Left cardiac atrium (tissue), 4 donors: ENCODE measurements around the gene ENGASE. TPM values are rescaled to one million over a fixed set of nuclear protein-coding genes. Genes with fewer than 3 reads are reported as not detected.

ENCODE experiments used
- ATAC-seq, 2 donors: fragments of 200-7000 bp; cut with Tn5 transposase; one replicate each; pipeline ENCODE4 v1.9.1; 2020; ENCODE audit warnings: mild to moderate bottlenecking in 2 of 2, moderate library complexity in 2 of 2
- DNase-seq: peaks from one replicate; pipeline ENCODE4 v3.0.0-alpha.2; 2020
- intact Hi-C, 2 donors: fragments of 100-400 bp; cut with DNase I; formaldehyde crosslinking; loops; one replicate each; pipeline versions ENCODE4 v1.14.1 to v1.15.1; 2022 to 2023
- total RNA-seq, 2 donors: library from RNA; stranded (reverse); fragmentation: NEBNext Ultra II Directional; extraction: Animal tissue kit (Norgen Biotek cat#: 25700); gene quantifications; one replicate each; pipeline ENCODE4 v1.2.1, GENCODE V29; 2021
- donor health status: DM: no; HTN: yes; CAD: no.
- donor health status: DM: no; HTN: yes; CAD: no; lungs with severe emphysema.
- donor health status: DM: yes; HTN: yes; CAD: no.
- donor health status: Dilated cardiomyopathy.

Gene ENGASE
- total RNA-seq, 2 donors from 2014 or later, result 34.5 to 47.5 TPM

- DNase-seq, result no peak
- ATAC-seq, result no peak
- intact Hi-C loops, result no loop called here
Observed at GRCh38 chr17:79036181-79036580, 38.4 kb upstream of the ENGASE start.

DNA sequence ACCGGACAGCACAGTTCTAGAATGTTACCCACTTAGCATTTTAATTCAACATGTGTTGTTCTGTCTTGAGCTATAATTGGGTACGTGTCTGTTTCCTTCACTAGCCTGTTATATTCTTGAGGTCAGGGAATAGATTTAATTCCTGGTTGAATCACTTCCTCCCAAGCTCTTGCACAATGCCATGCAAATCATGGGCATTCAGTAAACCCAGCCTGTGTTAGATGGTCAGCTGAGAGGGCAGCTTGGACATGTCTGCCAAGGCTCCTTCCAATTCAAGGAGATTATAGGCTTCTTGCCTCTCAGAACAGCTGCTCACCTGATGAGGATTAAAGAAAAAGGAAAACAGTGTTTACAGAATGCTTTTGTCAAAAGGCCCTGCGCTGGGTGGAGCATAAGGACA is 38.0 kb upstream of the ENGASE start:
- DNase-seq, result no peak
- ATAC-seq, result peak; percentile 34 to 57
- intact Hi-C loops, result no loop called here

GRCh38 chr17:79038545-79039135 is 36.0 kb upstream of the ENGASE start:
- intact Hi-C loops, result no loop called here
- DNase-seq (peak; percentile 80), ATAC-seq (peak; percentile 67 to 75)

GRCh38 chr17:79039171-79039570 is 35.5 kb upstream of the ENGASE start:
- ATAC-seq, result no peak
- DNase-seq, result no peak
- intact Hi-C loops, result no loop called here

DNA sequence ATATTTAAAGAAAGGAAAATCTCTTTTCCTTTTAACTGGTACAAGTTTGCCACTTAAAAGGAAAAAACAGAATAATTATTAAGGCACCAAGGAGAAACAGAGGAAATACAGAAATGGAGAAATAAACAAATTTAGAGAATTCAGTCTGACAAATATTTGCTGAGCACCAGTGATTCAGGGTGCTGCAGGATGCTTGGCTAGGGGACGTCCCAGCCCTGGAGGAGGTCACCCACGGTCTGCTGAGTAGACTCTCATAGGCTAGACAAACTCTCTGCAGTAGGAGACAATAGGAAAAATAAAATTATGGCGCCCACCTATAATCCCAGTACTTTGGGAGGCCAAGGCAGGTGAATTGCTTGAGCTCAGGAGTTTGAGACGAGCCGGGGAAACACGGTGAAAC is 34.7 kb upstream of the ENGASE start:
- no peak for ATAC-seq
- DNase-seq, result no peak
- intact Hi-C loops, result no loop called here

- no peak for ATAC-seq
- intact Hi-C loops, result no loop called here
- no peak for DNase-seq
Observed at GRCh38 chr17:79041041-79041570, 33.5 kb upstream of the ENGASE start.

DNA sequence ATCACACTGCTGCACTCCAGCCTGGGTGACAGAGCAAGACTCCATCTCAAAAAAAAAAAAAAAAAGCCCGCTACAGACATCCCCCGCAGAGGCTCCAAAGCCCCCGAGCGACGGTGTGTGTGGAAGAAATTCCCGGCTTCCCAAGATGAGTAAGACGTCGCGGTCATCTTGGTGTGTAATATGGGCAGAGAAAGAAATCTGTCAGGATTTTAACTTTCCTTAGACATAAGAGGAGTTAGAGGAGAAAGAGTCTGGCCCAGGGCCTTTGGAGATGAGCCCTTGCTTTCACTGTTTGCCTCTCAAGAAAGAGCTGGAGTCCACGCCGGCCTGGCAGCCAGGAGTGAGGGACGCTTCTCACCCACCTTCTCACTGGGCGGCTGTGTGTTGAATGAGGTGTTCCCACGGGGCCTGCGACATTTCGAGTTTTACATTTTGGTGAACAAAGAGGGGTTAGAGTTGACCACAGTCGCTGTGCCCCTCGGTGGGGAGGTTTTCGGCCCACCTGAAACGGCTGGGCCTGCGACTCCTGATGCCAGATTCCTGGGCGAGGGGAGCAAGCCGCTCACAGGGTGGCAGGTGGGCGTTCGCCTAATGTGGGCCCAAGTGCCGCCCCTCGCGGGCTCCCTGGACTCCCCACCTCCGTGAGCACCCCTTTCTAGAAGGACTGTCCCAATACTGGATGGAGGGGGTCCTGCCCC is 32.8 kb upstream of the ENGASE start:
- DNase-seq (no peak), ATAC-seq (no peak)
- intact Hi-C loops, result no loop called here

- intact Hi-C loops, result no loop called here
- DNase-seq (peak; percentile 76), ATAC-seq (peak; percentile 21 to 25)
Observed at GRCh38 chr17:79042421-79043190, 32.0 kb upstream of the ENGASE start.

DNA sequence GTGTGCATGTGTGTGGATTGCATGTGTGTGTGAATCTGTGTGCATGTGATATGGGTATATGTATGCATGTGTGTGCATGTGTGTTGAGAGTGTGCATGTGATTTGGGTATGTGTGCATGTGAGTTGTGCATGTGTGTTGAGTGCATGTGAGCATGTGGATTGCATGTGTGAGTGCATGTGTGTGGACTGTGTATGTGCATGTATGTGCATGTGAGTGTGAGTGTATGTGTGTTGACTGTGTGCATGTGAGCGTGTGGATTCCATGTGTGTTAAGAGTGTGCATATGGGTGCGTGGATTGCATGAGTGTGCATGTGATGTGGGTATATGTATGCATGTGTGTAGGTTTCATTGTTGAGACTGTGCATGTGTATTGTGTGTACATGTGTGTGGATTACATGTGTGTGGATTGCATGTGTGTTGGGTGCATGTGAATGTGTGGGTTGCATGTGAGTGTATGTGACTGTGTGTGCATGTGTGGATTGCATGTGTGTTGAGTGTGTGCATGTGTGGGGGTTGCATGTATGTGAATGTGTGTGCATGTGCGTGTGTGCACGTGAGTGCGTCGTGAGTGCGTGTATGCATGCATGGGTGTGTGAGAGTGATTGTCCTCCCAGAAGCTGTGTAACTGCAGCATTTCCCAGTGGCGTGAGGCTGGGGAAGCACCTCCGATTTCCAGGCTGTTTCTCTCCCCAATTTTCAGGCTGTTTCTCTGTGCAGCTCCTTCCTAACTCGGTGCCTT is 31.3 kb upstream of the ENGASE start:
- no peak for ATAC-seq
- no peak for DNase-seq
- intact Hi-C loops, result no loop called here

GRCh38 chr17:79043931-79044320 is 30.7 kb upstream of the ENGASE start:
- ATAC-seq, result no peak
- no peak for DNase-seq
- intact Hi-C loops, result no loop called here

DNA sequence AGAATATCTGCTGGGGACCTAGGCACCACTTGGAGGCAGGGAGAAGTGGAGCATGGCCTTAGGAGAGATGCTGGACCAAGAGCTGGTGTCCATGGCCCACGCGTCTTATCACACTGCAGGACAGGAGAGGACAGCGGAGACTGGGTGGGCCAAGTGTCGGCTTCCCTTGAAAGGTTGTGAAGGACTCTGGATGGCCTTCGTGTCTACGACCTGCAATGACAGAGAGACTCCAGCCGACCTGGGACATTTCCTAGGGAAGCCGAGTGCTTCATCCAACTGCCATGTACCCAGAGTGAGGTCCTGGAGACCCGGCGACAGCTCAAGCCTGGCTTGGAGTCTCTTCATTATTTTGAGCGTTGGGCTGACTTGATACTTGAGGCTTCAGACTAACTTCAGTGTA is 30.2 kb upstream of the ENGASE start:
- intact Hi-C loops, result no loop called here
- DNase-seq (no peak), ATAC-seq (no peak)

DNA sequence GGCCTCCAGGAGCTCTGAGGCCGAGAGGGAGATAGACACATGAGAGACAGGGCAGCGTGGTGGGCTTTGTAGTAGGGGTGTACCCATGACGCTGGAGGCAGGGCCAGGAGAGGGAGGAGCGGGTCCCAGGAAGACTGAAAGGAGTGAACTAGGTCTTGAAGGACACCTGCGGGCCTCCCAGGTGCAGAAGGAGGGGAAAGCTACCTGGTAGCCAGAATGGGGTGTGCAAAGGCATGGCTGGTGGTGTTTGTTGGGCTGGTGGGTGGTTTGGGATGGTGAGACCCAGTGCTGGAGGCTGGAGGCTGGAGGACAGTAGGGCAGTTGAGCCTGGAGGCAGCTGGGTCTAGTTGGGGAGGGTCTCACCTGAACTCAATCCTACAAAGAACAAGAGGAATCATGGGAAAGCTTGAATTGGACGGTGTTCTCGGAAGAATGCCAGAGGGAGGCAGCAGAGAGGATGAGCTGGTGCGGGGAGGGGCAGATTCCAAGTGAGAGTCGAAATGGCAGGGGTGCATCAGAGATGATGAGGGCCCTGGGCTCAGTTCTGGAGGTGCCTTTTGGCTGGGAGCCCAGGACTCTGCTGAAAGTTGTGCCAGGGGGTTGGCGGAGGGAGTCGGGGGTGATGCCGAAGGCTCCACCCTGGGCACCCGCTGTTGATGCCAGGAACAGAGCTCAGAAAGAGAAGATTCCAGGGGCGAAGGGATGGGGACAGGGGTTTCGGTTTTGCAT is 29.5 kb upstream of the ENGASE start:
- no peak for ATAC-seq
- intact Hi-C loops, result loop anchor here in 1 of 2 donors (5.0 kb wide), 1 partner anchor 37 kb away; no protein-coding TSS in a partner anchor
- no peak for DNase-seq

DNA sequence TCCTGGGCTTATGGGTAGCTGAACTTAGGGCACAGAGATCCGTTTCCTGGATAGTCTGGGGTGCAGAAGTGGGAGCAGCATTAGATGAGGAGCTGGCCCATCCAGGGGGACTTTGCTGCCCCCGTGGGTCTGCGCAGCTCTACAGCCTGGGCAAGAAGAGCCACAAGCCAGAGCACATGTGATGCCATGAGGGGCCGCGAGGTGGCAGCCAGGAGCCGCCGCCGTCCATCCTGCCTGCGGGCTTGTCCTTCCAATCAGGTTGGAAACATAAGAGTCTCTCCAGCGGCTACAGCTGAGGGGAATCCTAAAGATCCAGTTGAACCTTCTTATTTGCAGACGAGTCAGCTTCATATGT is 28.8 kb upstream of the ENGASE start:
- DNase-seq (peak; percentile 78), ATAC-seq (peak; percentile 69)
- intact Hi-C loops, result loop anchor here in 1 of 2 donors (5.0 kb wide), 1 partner anchor 36 kb away; no protein-coding TSS in a partner anchor

DNA sequence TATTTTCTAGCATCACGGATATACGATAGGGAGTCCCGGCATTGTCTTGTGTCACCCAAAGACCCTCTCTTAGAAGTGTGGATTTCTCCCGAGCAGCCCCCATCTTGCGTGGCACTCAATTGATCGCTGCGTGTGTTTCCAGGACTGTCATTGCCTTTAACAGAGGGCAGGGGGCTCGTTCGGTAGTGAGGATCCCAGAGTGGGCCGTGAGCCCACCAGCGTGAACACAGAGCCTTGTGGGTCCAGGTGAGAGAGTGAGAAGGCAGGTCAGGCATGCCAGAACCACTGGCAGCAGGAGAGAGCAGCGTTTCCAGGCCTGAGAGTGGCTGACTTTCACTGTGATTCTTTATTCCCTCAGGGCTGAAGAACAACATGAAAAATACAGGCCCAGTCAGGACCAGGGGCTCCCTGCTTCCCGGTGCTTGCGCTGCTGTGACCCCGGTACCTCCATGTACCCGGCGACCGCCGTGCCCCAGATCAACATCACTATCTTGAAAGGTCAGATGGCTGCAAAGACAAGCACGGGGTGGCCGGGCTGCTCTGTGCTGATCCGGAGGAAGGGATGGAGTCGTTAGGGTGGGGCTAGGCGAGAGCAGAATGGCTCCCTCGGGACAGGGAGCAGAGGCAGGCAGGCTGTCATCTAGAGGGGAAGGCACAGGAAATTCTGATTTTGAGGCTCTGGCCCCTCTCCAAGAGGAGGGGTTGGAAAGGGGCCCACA is 28.3 kb upstream of the ENGASE start:
- peak; percentile 58 to 61 for ATAC-seq
- intact Hi-C loops, result loop anchor here in 1 of 2 donors (5.0 kb wide), 1 partner anchor 36 kb away; no protein-coding TSS in a partner anchor
- DNase-seq, result peak; percentile 50

DNA sequence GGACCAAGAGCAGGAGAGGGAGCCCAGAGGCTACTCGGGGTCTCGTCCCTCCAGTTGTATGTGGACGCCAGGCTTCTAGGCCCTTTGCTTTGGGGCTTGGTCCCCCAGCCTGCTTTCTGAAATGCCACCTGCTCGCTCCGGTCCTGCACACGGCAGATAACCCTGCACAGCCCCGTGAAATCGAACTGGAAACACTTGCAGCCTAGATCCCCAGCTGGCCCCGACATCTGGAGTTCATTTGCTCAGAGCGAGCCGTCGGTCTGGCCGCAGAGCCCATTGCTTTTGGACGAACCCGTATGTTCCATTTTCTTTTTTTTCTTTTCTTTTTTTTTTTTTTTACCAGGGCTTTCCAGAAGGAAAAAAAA is 27.7 kb upstream of the ENGASE start:
- intact Hi-C loops, result loop anchor here in 1 of 2 donors (5.0 kb wide), 1 partner anchor 35 kb away; no protein-coding TSS in a partner anchor
- peak; percentile 34 to 60 for ATAC-seq
- peak; percentile 41 for DNase-seq

- intact Hi-C loops, result loop anchor here in 1 of 2 donors (5.0 kb wide), 1 partner anchor 35 kb away; no protein-coding TSS in a partner anchor
- DNase-seq (no peak), ATAC-seq (peak; percentile 2 to 32)
Observed at GRCh38 chr17:79047291-79047920, 27.2 kb upstream of the ENGASE start.
